ENCODE data around the gene OR10K1.

Gene OR10K1

GRCh38 chr1:158509471-158510156, 48.0 kb downstream of the OR10K1 start:
- no peaks in the 10 kb centered on the region for H3K36me3 ChIP-seq (ENCODE audit: low read depth)
- DNase-seq (ENCODE audit: low spot score) (no peak), ATAC-seq (ENCODE audit: low read depth) (no peak)
- H3K27me3 ChIP-seq (ENCODE audit: insufficient read depth, poor library complexity, severe bottlenecking), result no peaks in the 10 kb centered on the region
- no peak overlapping the region for H3K27ac ChIP-seq (ENCODE audit: poor library complexity, severe bottlenecking)
- H3K9me3 ChIP-seq (ENCODE audit: severe bottlenecking), result no peaks in the 10 kb centered on the region
- no peak overlapping the region for H3K4me3 ChIP-seq (ENCODE audit: severe bottlenecking)
- no peak for TF ChIP-seq CTCF (IDR thresholded peaks at IDR 0.05; ENCODE audit: poor library complexity, severe bottlenecking)
- no peaks in the 10 kb centered on the region for H3K4me1 ChIP-seq (ENCODE audit: insufficient read depth, poor library complexity, severe bottlenecking)

- H3K9me3 ChIP-seq (ENCODE audit: severe bottlenecking), result no peaks in the 10 kb centered on the region
- H3K4me1 ChIP-seq (ENCODE audit: insufficient read depth, poor library complexity, severe bottlenecking), result no peaks in the 10 kb centered on the region
- DNase-seq (ENCODE audit: low spot score) (no peak), ATAC-seq (ENCODE audit: low read depth) (no peak)
- no peak overlapping the region for H3K27ac ChIP-seq (ENCODE audit: poor library complexity, severe bottlenecking)
- TF ChIP-seq CTCF (IDR thresholded peaks at IDR 0.05; ENCODE audit: poor library complexity, severe bottlenecking), result no peak
- no peak overlapping the region for H3K4me3 ChIP-seq (ENCODE audit: severe bottlenecking)
- peaks cover 9% of the 10 kb centered on the region for H3K27me3 ChIP-seq (ENCODE audit: insufficient read depth, poor library complexity, severe bottlenecking)
- H3K36me3 ChIP-seq (ENCODE audit: low read depth), result no peaks in the 10 kb centered on the region
These were observed 55.3 kb downstream of the OR10K1 start for GRCh38 chr1:158516966-158517365.
